Uterus (tissue), 4 donors: ENCODE results near the gene MUC5B. TPM values are rescaled to one million over a fixed set of nuclear protein-coding genes. Genes with fewer than 3 reads are reported as not detected.

Experiments
- DNase-seq, 2 donors: peaks; one replicate each; pipeline ENCODE4 v3.0.0-alpha.2; 2019 to 2020
- H3K27ac ChIP-seq, 2 donors: fragments of 200-600 bp; sonication (generic); 1 replicate in 1 of 2; 2 replicates in 1 of 2; pipeline ENCODE4 v1.5.1; 2016 to 2018
- H3K27me3 ChIP-seq, 2 donors: fragments of 200-600 bp; sonication (generic); one replicate each; pipeline ENCODE4 v1.5.1; 2018 to 2019; ENCODE audit warnings: control low read depth in 1 of 2
- H3K36me3 ChIP-seq, 2 donors: fragments of 200-600 bp; sonication (generic); one replicate each; pipeline ENCODE4 v1.5.1; 2019; ENCODE audit warnings: control low read depth in 1 of 2
- H3K4me1 ChIP-seq, 2 donors: fragments of 200-600 bp; sonication (generic); one replicate each; pipeline ENCODE4 v1.5.1; 2018 to 2019; ENCODE audit warnings: control low read depth in 1 of 2
- H3K4me3 ChIP-seq, 2 donors: fragments of 200-600 bp; sonication (generic); 1 replicate in 1 of 2; 2 replicates in 1 of 2; pipeline ENCODE4 v1.5.1; 2018 to 2019; ENCODE audit warnings: mild to moderate bottlenecking in 1 of 2
- H3K9me3 ChIP-seq, 2 donors: fragments of 200-600 bp; sonication (generic); one replicate each; pipeline ENCODE4 v1.5.1; 2019; ENCODE audit warnings: control low read depth in 1 of 2
- CTCF ChIP-seq, 4 experiments: fragments of 200-600 bp in 2 of 4; fragments of 450-650 bp in 2 of 4; sonication (generic) in 2 of 4; IDR thresholded peaks; one replicate each; pipeline ENCODE4 v1.5.1; 2016 to 2019; ENCODE audit warnings: antibody characterized with exemption in 4 of 4, mild to moderate bottlenecking in 2 of 4, moderate library complexity in 1 of 4
- POLR2A ChIP-seq, 2 donors: fragments of 450-650 bp; IDR thresholded peaks; one replicate each; pipeline ENCODE4 v1.6.1; 2016; ENCODE audit warnings: antibody characterized with exemption in 2 of 2, mild to moderate bottlenecking in 1 of 2, moderate library complexity in 1 of 2
- intact Hi-C: fragments of 100-400 bp; cut with DNase I; formaldehyde crosslinking; loops from one replicate; pipeline ENCODE4 v1.15.1; 2023; ENCODE audit warnings: low total_unique reads
- microRNA-seq: library from miRNA; unstranded; fragments of <30 nt; microRNA quantifications from one replicate; pipeline ENCODE4, GENCODE V29; 2016; ENCODE audit warnings: borderline microRNAs expressed, borderline replicate concordance
- small RNA-seq: library from RNA; depleted of rRNA; stranded (forward); fragments of <200 nt; gene quantifications from one replicate; pipeline ENCODE3, GENCODE V24; 2016
- total RNA-seq, 4 donors: library from RNA; depleted of rRNA in 3 of 4; stranded (reverse); fragments of >200 nt in 3 of 4; gene quantifications; one replicate each; pipeline versions ENCODE4 v1.1.0 to v1.2.4, GENCODE V29; 2014 to 2023
- donor health status: DM: yes; HTN: yes; CAD: no.

Gene MUC5B
- total RNA-seq, 4 donors from 2014 or later: under 0.01 to 3.8 (median 0.71) TPM

DNA sequence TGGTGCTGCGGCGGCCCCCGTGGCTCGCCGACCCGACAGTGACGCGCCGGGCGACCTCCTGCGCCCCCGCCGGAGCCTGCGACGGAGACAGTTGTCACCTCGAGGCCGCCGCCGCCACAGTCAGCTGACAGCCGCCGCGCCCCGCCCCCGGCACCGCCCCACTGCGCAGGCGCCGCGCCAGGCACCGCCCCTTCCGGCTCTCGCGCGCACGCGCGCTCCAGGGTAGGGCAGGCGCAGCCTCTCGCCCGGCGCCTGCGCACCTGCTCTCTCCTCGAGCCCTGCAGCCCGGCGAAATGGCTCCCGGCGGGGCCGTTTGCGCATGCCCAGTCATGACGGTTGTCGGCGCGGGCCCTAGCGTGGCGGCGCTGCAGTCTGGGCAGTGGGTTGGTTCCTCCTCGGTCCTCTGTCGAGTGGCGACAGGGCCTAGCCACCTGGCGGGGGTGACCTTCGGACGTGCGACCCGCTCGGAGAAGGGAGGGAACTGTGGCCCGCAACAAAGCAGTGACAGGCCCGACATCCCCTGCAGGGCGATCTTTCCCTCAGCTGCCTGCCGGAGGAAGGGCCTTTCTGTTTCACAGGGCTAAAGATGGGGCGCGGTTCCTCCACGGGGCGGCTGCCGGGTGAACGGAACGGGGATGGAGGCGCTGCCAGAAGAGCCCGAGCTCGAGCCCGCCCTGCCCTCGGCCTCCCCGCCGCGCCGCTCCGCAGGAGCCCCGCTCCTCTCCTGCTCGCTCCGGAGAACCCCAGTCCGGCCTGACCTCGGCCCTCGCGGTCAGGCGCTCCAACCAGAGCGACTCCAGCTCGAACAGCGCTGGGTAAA, 86.8 kb downstream of the MUC5B start, which contains the start of gene TOLLIP:
Gene TOLLIP (minus strand): TSS at position 135 of the 820 bp plus-strand sequence. CDS start 134 bp downstream, at position 1.
- intact Hi-C loops: no loop called here
- H3K9me3 ChIP-seq: peaks cover 0 to 2% of the 10 kb centered on the region in 2 donors
- TF ChIP-seq CTCF (IDR thresholded peaks at IDR 0.05) (peak; percentile 22 to 75 (median 45)), POLR2A (IDR thresholded peaks at IDR 0.05) (peak; percentile 81 to 90)
- H3K27ac ChIP-seq: peak within 1 kb of the TSS; percentile 90 to 92
- no peaks in the 10 kb centered on the region for H3K36me3 ChIP-seq
- H3K27me3 ChIP-seq: no peaks in the 10 kb centered on the region
- DNase-seq: peak; percentile 94 to 96
- H3K4me3 ChIP-seq: peak within 1 kb of the TSS; percentile 70 to 100
- H3K4me1 ChIP-seq: peaks cover 0 to 6% of the 10 kb centered on the region in 2 donors

DNA sequence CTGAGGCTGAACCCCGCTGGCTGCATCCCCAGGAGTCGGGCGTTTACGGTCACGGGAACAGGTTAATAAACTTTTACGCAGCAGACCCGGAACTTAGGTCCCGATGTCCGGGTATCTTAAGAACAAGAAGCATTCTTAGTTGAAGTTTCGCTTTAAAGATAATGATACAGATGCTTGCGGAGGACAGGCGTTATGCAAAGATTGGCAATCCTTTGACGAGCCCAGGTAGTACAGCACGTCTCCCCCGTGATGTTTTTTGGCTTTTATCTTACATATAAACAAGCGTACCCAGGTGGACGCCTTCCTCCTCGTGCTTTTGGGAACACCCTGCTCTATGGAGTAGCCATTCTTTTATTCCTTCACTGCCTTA, 87.4 kb downstream of the MUC5B start:
- H3K27ac ChIP-seq: peak overlapping the region; percentile 90 to 92
- no peaks in the 10 kb centered on the region for H3K36me3 ChIP-seq
- H3K27me3 ChIP-seq: no peaks in the 10 kb centered on the region
- H3K4me1 ChIP-seq: peaks cover 0 to 6% of the 10 kb centered on the region in 2 donors
- intact Hi-C loops: no loop called here
- peaks cover 0 to 2% of the 10 kb centered on the region in 2 donors for H3K9me3 ChIP-seq
- TF ChIP-seq POLR2A (IDR thresholded peaks at IDR 0.05) (no peak), CTCF (IDR thresholded peaks at IDR 0.05) (no peak)
- H3K4me3 ChIP-seq: peak overlapping the region; percentile 70 to 100
- DNase-seq: no peak

DNA sequence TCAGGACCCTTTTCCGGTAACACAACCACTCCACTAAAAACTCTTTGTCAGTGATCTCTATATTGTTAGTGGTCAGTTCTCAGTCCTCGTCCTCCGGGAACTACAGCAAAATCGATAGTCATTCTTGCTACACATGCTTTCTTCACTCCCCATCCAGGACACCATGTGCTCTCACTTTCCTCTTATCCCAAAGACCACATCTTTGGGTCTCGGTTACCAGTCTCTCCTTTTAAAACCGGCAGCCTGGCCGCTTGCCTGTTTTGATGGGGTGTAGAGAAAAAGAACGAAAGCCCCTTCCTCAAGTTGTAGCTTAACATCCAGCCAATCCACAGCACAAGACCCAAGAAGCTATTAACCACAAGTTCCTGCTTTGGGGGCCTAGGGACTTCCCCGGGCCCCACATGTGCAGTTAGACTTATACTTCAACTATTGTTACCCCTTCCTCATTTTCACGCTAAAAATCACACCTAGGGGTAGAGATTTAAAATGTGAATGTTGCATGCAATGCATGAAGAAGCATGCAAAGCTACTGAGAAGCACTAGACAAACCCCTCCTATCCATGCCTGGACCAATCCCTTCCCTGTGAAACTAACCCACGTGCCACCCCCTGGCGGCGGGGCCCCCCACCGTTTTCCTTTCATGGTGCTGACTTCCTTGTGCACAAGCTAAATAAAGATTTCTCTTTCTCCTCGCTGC, 88.1 kb downstream of the MUC5B start:
- peak overlapping the region in 1 of 2 donors; percentile 100 for H3K4me3 ChIP-seq
- peaks cover 0 to 2% of the 10 kb centered on the region in 2 donors for H3K9me3 ChIP-seq
- peak overlapping the region in 1 of 2 donors; percentile 90 for H3K27ac ChIP-seq
- no peak for DNase-seq
- H3K36me3 ChIP-seq: no peaks in the 10 kb centered on the region
- intact Hi-C loops: no loop called here
- no peaks in the 10 kb centered on the region for H3K27me3 ChIP-seq
- TF ChIP-seq POLR2A (IDR thresholded peaks at IDR 0.05): no peak
- no peak for TF ChIP-seq CTCF (IDR thresholded peaks at IDR 0.05)
- peaks cover 0 to 6% of the 10 kb centered on the region in 2 donors for H3K4me1 ChIP-seq

Small RNAs within 50 kb of the gene (microRNA-seq; reads per million reads assigned to microRNA genes)
- not detected for gene MIR6744

Small RNAs within 50 kb of the gene (small RNA-seq; reads per million reads assigned to genes)
- not detected for gene MIR6744

Other genes with a start within 250 kb of the MUC5B start
- 1 to 10 TPM in 1 of 4 donors, under 1 TPM in 1, not detected in 2; 0.43 to 3.5 TPM for gene MUC6, start 186.3 kb upstream of the MUC5B start, total RNA-seq
- 1 to 10 TPM in 1 of 4 donors, under 1 TPM in 2, not detected in 1; 0.06 to 1.8 (median 0.26) TPM for gene MUC2, start 148.2 kb upstream of the MUC5B start, total RNA-seq
- gene MUC5AC, start 65.1 kb upstream of the MUC5B start, total RNA-seq: under 1 TPM in 1 of 4 donors, not detected in 3; under 0.01 TPM
- 10 to 100 TPM in 3 of 4 donors, 1 to 10 TPM in 1; 5.9 to 86.8 (median 36.2) TPM for gene TOLLIP, start 86.6 kb downstream of the MUC5B start, total RNA-seq
- 1 to 10 TPM in 2 of 4 donors, not detected in 2; 1.5 to 2.2 TPM for gene BRSK2, start 166.9 kb downstream of the MUC5B start, total RNA-seq